NCI-H2029 treated with DMSO at 0.1 percent for 48 hours (cell line): ENCODE results near the gene LAMB1.

Source experiments
- DNase-seq: peaks from one replicate; lab custom pipeline; 2025; lab: John Stamatoyannopoulos, UW

Gene LAMB1

DNA sequence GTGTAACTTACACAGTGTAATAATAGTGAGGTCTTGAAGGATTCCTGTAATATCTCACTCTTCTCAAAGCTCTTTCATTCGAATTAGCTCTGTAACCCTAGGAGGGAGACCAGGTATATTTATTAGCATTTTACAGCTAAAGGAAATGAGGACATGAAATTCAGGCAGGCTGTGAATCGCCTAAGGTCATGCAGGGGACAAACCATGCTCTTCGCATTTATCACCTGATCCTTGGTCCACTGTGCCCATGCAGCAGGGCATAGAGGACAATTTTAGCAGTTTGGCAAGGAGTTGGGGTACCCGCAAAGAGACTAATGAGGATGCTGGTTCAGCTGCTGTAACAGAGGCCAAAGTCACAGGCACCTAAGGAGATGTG, 14.8 kb upstream of the LAMB1 start:
- DNase-seq = no peak

DNA sequence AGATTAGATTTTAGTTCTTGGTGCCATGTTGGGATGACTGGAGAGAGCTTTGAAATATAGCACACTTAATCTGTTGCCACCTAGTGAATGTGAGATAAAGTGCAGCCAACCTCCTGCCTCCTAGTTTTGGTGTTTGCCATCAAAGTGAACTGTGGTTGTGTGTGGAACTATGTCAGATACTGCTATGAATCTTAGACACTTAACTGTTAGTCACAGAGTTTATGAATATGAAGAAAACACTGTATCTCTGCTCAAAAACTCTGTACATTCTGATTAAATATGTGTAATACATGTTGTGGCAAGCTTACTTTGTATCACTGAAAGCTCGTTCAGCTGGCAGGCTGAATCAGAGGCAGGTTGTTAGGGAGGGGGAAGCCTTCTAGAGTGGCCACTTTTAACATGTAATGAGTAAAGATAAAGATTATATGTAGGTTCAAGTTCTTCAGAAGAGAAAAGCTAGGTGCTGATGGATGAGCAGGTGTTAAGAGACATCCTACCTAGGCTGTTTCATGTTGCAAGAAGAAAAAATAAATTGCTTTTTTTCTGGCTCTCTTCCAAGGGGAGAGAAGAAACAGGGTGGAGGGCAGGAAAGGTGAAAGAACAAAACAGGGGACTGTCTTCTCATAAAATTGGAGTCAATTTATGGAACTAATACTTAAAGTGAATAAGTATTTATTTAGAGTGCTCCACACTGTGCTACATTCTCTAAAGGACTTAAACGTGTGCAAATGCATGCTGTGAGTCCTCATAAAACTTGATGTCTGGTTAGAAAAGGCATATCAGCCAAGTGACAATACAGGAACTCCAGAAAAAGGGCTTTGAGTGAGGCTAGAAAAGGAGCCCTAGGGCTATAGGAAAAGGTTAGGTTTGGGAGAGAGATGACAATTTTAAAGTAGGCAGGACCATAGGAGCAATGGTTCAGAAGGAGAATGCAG, 14.1 kb upstream of the LAMB1 start:
- no peak for DNase-seq

DNA sequence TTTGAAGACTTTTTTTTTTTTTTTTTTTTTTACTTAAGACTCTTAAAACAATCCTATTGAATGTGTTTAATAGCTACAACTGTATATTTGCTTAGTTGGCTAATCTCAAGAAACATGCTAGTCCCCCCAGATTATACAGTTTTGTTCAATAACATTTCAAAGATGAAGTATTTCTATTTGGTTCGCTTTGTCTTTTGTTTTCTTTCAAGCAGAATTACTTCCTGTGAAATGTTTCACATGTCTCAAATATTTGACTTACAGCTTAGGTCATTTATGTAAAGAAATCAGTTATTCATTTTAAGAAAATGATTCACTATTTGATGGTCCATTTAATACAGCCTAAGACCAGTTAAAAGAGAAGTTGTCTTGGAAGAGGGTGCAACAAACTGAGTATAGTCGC, 12.8 kb upstream of the LAMB1 start:
- DNase-seq = no peak

DNA sequence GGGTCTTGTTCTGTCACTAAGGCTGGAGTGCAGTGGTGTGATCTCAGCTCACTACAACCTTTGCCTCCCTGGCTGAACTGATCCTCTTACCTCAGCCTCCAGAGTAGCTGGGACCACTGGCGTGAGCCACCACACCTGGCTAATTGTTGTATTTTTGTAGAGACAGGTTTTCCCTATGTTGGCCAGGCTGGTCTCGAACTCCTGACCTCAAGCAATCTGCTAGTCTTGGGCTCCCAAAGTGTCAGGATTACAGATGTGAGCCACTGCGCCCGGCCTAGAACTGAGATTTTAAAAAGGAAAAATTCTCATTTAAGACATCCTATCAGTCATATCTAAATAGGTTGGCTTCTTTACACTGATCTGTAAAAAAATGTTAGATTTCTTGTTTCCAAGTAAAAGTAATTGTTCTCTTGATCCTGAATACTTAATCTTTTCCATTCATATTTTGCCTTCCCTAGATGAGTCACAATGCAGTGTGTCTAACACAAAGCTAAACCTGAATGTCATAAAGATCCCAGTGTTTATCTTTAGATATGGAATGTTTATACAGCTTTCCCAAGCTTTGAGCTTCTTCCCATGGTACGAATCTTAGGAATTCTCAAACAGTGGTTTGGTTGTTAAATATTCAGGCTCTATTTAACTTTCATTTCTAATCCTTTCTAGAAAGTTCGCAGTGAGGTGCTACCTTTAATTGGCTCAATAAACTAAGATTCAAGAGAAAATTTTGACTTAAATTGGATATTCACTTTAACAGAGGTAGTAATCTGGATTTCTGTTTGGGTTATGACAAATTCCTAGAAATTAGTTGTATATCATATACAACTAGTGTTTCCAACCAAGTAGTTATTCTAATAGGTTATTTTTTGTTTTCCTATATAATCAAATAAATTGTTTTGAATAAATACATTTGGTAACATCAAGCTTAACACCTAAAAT, 12.1 kb upstream of the LAMB1 start:
- no peak for DNase-seq

DNA sequence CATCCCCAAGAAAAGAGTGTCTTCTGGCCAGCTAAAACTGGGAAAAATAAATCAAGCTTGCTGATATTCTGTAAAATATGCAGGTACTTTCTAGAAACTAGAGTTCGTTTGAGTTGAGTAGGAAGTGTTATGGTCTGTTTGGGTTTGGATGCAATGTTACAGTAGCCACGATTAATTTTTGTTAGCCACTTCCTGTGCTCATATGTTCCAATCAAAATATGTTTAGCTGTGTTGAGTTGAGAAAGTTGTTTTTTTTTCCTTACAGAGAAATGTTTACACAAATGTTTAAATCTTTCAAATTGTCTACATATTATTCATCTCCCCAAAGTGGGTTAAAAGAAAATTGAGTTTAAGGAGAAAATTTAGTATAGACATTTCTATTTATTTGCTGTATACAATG, 11.3 kb upstream of the LAMB1 start:
- no peak for DNase-seq

DNA sequence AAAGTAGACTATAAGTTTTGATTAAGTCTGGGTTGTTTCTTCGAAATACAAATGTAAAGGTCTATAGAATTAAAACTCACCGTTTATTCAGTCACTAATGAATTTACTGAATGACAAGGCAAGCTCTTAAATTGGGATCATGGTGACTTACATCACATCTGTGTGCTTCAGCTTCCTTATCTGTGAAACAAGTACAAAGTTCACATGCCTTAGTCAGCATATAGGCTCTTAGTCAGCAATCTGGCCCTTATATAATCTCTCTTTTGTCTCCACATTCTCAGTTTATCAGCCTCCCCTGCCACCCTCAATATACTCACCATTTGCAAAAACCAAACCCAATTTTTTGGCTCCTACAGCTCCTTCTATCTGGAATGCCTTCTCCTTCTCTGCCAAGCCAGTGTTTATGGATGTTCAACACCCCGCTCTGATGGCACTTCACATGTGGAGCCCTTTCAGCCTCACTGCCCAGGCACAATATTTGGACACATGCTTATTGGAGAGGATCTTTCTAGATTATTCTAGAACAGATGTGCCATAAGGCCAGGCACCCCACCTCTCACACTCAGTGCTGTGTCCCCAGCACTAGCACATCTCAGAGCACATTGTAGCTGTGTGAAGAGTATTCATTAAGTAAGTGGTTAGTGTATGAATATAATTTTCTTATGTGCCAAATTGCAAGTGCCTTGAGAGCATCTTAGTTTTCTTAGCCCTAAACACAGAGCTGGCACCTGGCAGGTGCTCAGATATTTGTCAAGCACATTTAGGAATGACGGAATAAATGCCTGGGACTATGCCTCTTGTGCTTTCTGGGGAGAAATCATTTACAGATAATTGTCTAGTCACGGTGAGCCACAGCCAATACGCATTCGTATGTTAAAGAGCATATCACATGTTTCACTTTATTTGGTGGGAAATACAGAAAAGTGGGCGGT, 9.8 kb upstream of the LAMB1 start:
- no peak for DNase-seq

DNA sequence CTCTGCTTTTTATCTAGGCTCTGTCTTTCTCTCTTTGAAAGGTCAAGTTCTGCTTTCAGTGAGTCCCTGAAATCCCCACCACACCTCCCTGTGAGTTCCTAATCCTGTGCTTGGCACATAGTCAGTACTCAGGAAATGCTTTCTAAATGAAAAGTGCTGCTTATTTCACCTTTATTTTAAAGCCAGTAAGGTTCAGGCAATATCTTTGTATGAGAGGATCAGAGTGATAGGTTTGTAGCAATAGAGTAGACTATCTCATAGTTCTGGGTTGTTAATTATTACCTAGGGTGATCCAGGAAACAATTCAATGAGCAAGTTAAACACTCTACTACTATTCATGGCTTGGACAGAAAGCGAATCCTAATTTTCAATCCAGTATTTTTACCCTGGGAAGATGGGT, 7.4 kb upstream of the LAMB1 start:
- no peak for DNase-seq

DNA sequence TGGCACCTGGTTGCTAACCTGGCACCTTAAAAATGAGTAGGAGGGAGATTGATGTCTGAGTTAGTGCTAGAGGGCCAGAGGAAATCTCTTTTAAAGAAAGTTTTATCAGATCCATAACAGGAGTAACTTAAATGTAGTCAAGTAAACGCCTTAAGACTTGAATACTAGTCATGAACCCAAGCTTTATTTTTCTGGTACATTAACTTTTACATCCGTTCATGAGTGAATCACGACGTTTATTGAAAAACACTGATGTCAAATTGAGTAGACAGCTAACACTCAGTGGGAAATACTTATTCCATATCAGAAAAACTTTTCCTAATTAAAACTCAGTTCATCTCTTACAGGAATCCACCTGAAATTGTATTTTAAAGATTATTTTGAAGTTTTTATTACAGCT, 6.9 kb upstream of the LAMB1 start:
- DNase-seq = no peak

DNA sequence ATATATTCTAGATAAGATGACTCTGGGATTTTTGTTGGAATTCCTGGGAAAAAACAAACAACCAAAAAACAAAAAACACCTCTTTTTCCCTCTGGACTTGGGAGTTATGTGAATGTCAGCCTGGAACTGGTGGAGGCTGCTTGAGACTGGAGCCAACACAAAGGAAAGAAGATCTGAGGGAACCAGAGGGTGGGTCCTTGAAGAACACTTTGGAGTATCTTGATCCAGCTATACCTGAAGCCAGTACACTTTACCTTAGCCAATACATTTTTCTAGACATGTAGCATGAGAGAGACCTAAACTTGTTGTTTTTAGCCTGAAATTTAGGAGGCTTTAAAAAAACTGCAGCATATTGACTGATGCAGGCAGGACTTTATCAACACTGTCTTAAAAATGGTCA, 5.9 kb upstream of the LAMB1 start:
- no peak for DNase-seq

DNA sequence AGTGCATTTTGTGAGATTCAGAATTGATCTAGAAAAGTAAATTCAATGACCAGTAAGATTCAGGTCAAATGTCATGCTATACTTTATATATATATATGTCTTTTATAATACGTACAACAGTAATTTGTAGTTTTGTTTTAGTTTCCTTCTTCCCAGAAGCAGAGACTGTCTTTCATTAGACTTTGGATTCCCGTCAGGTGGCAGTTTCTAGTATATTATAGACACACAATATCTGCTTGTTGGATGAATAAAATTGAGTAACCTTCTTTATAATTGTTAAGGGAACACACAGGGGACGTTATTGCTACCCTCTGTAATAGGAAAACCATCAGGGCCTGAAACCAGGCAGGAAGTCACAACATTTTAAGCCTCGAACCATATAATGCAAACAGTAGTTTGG, 5.3 kb upstream of the LAMB1 start:
- no peak for DNase-seq

DNA sequence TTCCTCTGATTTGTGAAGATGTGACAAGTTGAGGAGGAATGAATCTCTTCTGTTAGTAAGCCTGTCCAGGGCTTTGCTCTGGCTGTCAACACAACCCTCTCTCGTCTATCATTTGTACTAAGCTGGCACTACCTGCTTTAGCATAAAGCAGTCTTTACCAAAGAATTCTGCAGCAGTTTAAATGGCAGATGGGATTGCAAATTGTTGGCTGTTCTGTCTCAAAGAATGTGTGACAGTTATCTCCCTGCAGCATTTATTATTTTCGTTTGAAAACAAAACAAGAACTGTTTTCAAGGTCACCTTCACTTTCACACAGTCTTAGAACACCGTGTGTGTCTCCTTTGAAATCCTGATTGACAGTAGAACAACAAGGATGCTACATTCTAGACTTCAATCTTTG, 4.8 kb upstream of the LAMB1 start:
- no peak for DNase-seq

DNA sequence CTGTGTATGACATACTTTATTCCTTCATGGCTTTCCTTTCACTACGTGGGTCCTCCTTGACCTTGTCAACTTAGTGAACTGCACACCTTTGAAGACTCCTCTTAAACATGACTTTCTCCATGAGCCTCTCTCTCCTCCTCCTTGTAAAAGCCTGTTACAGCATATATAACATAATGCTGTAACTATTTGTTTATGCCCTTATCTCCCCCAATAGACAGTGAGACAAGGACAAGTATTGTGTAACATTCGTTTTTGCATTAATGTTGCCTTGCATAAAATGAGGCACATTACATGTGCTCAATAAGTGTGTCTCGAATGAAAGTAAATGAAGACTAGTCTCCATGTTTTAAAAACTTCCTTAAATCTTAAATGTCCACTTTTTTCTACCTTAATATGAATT, 4.3 kb upstream of the LAMB1 start:
- no peak for DNase-seq

DNA sequence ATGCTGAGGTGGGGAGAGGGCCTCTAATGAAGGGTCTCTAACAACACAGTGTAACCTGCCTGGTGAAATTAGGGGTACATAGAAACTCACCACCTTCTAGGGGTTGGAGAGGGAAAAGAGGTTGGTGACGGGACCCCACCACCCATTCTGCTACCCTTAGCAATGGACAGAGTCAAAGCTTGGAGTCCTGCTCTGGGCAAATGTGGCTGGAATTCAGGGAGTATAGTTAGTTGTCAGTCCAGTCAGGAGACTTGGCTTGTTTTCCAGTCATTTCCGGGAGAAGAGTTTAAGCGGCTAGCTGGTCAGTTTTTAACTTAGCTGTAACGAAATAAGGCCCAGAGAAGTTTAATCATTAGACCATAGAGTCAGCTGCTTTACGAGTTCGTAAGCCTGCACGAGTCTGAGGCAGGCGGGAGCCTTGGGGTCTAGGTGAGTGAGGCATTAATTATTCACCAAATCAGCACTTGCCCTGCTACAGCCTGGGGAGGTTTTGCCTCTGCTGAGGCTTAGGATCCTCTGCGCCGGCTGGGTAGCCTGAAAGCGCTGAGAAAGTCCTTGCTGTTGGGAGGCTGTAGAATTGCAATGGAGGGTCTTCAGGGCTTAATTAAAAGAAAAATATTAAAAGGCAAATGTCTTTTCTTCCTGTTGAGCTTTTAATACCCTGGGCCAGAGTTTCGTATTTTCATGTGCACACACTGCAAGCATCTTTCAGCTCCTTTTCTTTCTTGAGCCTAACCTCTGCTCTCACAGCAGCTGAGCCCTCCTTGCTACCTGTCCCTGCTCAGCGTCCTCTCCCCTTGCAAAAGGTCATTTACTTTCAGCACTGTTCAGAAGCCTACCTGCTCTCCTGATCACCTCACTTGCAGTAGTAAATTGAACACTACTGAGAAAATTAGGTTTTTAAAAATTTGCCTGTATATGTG, 1.5 kb upstream of the LAMB1 start:
- no peak for DNase-seq

DNA sequence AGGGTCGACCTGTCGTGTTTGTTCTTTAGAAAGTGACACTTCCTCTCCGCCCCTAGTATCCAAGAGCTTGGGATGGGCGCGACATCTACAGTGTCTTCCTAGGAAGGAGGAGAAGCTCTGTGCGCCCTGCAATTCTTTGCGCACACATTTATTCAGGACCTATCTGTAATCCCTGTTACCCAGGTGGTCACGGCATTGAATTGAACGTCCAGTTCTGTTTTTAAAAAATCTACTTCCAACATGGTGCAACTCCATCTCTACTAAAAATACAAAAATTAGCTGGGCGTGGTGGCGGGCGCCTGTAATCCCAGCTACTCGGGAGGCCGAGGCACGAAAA, 606 bp upstream of the LAMB1 start:
- DNase-seq = no peak

DNA sequence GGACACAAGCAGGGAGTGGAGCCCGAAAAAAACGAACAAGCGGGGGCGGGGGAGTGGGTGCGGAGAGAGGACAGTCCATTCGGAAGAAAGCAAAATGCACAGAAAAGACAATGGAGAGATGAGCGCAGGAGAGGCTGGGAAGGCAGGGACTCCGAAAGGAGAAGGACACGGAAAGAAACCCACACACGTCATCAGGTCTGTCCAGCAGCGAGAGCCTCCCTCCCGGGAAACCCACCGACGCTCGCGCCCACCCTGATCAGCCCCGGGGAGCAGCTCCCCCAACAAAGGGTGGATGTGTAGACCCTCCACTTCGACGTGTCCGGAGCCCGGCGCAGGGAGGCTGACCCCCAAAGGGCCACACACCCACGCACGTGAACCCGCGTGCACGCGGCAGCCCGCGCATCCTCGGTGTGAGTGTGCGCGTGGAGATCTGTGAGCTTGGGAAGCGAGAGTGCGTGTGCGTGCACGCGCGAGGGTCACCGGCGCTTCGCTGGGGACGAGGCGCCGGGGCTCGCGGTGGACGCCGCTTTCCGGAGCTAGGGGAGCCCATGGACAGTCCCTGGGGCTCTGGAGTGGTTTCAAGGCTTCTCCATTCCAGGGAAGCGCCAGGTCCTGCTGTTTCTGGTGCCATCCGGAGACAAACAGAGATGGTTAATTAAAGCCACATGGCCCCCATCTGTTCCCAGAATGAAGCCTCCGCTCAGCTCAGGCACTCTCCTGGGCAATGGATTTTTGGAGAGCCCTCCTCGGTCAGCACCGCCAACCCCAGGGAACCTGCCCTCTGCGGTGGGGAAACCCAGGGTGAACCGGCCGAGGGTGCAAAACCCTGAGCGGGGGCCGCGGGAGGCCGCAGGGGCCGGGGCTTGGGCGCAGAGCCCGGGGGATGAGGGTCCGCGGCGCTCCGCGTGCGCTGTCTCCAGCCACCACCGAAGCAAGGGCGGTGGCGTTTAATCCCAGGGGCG, 916 bp downstream of the LAMB1 start:
- DNase-seq = no peak

DNA sequence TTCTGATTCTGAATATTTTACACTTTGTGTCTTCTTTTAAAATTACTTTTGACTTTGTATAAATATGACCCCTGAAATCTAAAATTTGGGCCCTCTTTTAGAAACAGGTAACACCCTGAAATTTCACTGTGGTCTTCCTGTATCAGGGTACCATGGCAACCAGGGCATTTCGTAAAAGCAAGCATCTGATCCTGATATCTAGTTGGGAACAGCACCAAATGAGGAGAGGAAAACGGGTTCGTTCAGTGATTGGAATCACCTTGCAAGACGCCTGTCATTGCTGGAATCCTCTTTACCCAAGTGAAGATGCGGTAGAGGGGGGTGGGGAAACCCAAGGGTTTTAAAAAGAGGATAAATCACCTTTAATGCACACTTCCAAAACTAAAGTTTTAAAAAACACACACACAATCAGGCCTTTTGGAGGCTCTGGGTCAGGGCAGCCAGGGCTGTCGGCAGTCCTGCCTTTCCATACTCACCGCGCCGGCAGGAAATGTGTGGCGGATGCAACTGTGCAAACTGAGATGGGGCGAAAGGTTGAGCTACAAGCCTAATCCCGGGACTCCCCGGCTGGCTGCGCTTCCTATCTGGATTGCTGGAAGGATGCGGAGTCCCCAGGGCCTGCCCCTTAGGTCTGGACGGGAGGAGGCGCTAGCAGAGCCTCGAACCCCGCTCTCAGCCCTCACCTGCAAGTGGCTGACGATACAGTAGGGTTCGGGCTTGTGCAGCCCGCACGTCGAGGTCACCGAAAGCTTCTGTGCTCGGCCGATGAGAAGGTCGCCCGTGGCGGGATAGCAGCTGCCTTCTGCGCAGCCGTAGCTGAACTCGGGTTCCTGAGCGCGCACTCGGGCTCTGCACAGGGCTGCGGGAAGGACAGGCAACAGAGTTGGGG, 1.8 kb downstream of the LAMB1 start:
- DNase-seq = no peak

DNA sequence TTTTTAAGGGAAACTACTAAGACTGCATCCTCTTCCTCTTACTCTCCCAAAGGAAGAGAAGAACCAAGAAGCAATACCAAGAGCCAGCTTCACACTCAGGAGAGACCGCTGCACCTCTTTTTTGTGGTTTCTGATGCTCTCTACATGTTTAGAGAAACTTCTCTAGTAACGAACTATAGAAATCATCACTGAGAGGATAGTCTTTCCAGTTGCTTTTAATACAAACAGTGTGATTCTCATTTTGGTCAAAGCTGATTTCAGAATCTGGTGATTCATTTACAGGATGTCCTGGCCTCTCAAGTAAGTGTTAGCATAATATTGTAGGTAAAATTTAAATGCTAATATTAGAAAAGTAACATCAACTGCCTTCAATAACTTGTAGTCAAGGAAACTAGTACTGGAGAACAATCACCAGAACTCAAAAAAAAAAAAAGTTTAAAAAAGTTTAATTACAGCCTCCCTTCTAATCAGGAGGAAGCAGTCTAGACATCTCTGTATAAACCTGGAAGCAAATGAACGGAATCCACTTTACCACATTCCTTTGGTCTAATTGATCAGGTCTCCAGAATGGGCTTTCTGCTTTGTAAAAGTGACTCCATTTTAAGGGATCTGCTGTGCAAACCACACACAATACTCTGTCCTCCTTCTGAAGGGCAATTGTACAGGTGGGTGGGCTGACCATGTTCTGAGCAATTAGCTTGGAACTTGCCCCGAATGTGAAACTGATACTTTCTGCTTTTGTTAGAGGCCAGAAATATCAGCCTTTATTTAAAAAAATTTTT, 3.0 kb downstream of the LAMB1 start:
- no peak for DNase-seq
